Activated naive CD4-positive, alpha-beta T cell treated with anti-CD3 and anti-CD28 coated beads, Interleukin-2, amount 50 U/mL, for 16 hours (primary cell): ENCODE results near the gene MYOCD.
"Not testable (repeated sequence)": the region's sequence is repeated elsewhere in the genome, so short reads cannot be mapped to it uniquely, and the experiment has no call there.

ENCODE experiments used
- DNase-seq: peaks from one replicate; pipeline ENCODE4 v3.0.0-alpha.2; 2020

MYOCD gene

GRCh38 chr17:12665263-12666210 is at the start of gene MYOCD:
TSS of gene MYOCD (plus strand) at chr17:12665890. CDS start at chr17:12666189, 299 bp downstream.
- DNase-seq, result no peak

- DNase-seq, result no peak
Measured at GRCh38 chr17:12616161-12616560, 49.5 kb upstream of the MYOCD start.

- DNase-seq, result no peak
Measured at GRCh38 chr17:12618557-12618956, 47.1 kb upstream of the MYOCD start.

- DNase-seq, result no peak
Measured at GRCh38 chr17:12619459-12620199, 46.1 kb upstream of the MYOCD start.

- no peak for DNase-seq
Measured at GRCh38 chr17:12620200-12620720, 45.4 kb upstream of the MYOCD start.

GRCh38 chr17:12622726-12623125 is 43.0 kb upstream of the MYOCD start:
- no peak for DNase-seq

GRCh38 chr17:12623220-12623848 is 42.4 kb upstream of the MYOCD start:
- no peak for DNase-seq

- DNase-seq, result no peak
Measured at GRCh38 chr17:12624211-12624610, 41.5 kb upstream of the MYOCD start.

GRCh38 chr17:12625092-12625491 is 40.6 kb upstream of the MYOCD start:
- no peak for DNase-seq

- no peak for DNase-seq
Measured at GRCh38 chr17:12627177-12627629, 38.5 kb upstream of the MYOCD start.

- DNase-seq, result no peak
Measured at GRCh38 chr17:12627781-12628451, 37.8 kb upstream of the MYOCD start.

GRCh38 chr17:12631076-12631475 is 34.6 kb upstream of the MYOCD start:
- DNase-seq, result no peak

GRCh38 chr17:12632785-12633184 is 32.9 kb upstream of the MYOCD start:
- no peak for DNase-seq

- no peak for DNase-seq
Measured at GRCh38 chr17:12634789-12635414, 30.8 kb upstream of the MYOCD start.

- not testable (repeated sequence) for DNase-seq
Measured at GRCh38 chr17:12635996-12636395, 29.7 kb upstream of the MYOCD start.

- DNase-seq, result no peak
Measured at GRCh38 chr17:12637015-12637414, 28.7 kb upstream of the MYOCD start.

- no peak for DNase-seq
Measured at GRCh38 chr17:12637745-12638651, 27.7 kb upstream of the MYOCD start.

- DNase-seq, result no peak
Measured at GRCh38 chr17:12640364-12640763, 25.3 kb upstream of the MYOCD start.

- no peak for DNase-seq
Measured at GRCh38 chr17:12641084-12641483, 24.6 kb upstream of the MYOCD start.

GRCh38 chr17:12642034-12642433 is 23.7 kb upstream of the MYOCD start:
- no peak for DNase-seq

GRCh38 chr17:12643822-12644221 is 21.9 kb upstream of the MYOCD start:
- DNase-seq, result no peak
